ENCODE data around the gene HOXA9.

GRCh38 chr7:27179030-27179429 is 13.7 kb upstream of the HOXA9 start:
- TF ChIP-seq, protein P1, sequence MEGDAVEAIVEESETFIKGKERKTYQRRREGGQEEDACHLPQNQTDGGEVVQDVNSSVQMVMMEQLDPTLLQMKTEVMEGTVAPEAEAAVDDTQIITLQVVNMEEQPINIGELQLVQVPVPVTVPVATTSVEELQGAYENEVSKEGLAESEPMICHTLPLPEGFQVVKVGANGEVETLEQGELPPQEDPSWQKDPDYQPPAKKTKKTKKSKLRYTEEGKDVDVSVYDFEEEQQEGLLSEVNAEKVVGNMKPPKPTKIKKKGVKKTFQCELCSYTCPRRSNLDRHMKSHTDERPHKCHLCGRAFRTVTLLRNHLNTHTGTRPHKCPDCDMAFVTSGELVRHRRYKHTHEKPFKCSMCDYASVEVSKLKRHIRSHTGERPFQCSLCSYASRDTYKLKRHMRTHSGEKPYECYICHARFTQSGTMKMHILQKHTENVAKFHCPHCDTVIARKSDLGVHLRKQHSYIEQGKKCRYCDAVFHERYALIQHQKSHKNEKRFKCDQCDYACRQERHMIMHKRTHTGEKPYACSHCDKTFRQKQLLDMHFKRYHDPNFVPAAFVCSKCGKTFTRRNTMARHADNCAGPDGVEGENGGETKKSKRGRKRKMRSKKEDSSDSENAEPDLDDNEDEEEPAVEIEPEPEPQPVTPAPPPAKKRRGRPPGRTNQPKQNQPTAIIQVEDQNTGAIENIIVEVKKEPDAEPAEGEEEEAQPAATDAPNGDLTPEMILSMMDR (IDR thresholded peaks at IDR 0.05), result no peak
- TF ChIP-seq POLR2A (IDR thresholded peaks at IDR 0.05), result no peak

Data from testis (tissue), 2 donors.